Breast epithelium (tissue), 4 donors: ENCODE measurements around the gene GRB2. TPM values are rescaled to one million over a fixed set of nuclear protein-coding genes. Genes with fewer than 3 reads are reported as not detected.

Source experiments
- DNase-seq, 2 donors: peaks; one replicate each; pipeline ENCODE4 v3.0.0-alpha.2; 2019; ENCODE audit warnings: low spot score in 2 of 2
- H3K27ac ChIP-seq, 2 donors: fragments of 200-600 bp; sonication (generic) in 1 of 2; one replicate each; pipeline ENCODE4 v1.5.1; 2016 to 2019; ENCODE audit warnings: mild to moderate bottlenecking in 1 of 2
- H3K27me3 ChIP-seq, 2 donors: fragments of 200-600 bp; sonication (generic) in 1 of 2; one replicate each; pipeline versions ENCODE4 v1.5.1 to v1.6.0; 2017 to 2019; ENCODE audit warnings: control low read depth in 1 of 2, mild to moderate bottlenecking in 1 of 2
- H3K36me3 ChIP-seq: fragments of 200-600 bp; one replicate; pipeline ENCODE4 v1.5.1; 2019
- H3K4me1 ChIP-seq, 2 donors: fragments of 200-600 bp; sonication (generic); one replicate each; pipeline ENCODE4 v1.5.1; 2016 to 2019; ENCODE audit warnings: control low read depth in 1 of 2
- H3K4me3 ChIP-seq, 3 donors: fragments of 200-600 bp; sonication (generic); 1 replicate in 2 of 3; 2 replicates in 1 of 3; pipeline ENCODE4 v1.5.1; 2016 to 2019; ENCODE audit warnings: mild to moderate bottlenecking in 3 of 3, moderate library complexity in 2 of 3
- H3K9me3 ChIP-seq, 2 donors: fragments of 200-600 bp; sonication (generic) in 1 of 2; one replicate each; pipeline ENCODE4 v1.5.1; 2016 to 2019; ENCODE audit warnings: control low read depth in 1 of 2
- CTCF ChIP-seq, 3 donors: fragments of 450-650 bp; IDR thresholded peaks; one replicate each; pipeline ENCODE4 v1.5.1; 2016 to 2017; ENCODE audit warnings: antibody characterized with exemption in 3 of 3, mild to moderate bottlenecking in 3 of 3, moderate library complexity in 3 of 3
- POLR2A ChIP-seq: fragments of 450-650 bp; IDR thresholded peaks from one replicate; pipeline ENCODE4 v1.6.1; 2016; ENCODE audit warnings: antibody characterized with exemption, mild to moderate bottlenecking, moderate library complexity
- POLR2AphosphoS5 ChIP-seq, 3 donors: sonication (generic); formaldehyde crosslinking; IDR thresholded peaks; one replicate each; pipeline ENCODE4 v1.6.1; 2017; ENCODE audit warnings: antibody characterized with exemption in 3 of 3
- intact Hi-C: fragments of 100-400 bp; cut with DNase I; formaldehyde crosslinking; loops from one replicate; pipeline ENCODE4 v1.15.1; 2023; ENCODE audit warnings: low total_unique reads
- total RNA-seq, 3 donors: library from RNA; depleted of rRNA; stranded (reverse); fragments of >200 nt; gene quantifications; one replicate each; pipeline ENCODE4 v1.1.0, GENCODE V29; 2016

The GRB2 gene
- total RNA-seq, 3 donors from 2014 or later, result 72.4 to 104 (median 77.1) TPM

- no peak for DNase-seq
- Histone ChIP-seq H3K9me3 (no peaks in the 10 kb centered on the region), H3K36me3 (no peaks in the 10 kb centered on the region), H3K4me3 (no peak overlapping the region), H3K4me1 (peaks cover 0 to 6% of the 10 kb centered on the region in 2 donors), H3K27me3 (no peaks in the 10 kb centered on the region), H3K27ac (no peak overlapping the region)
- no peak for TF ChIP-seq CTCF (IDR thresholded peaks at IDR 0.05)
- TF ChIP-seq POLR2A, result no peak
- TF ChIP-seq POLR2AphosphoS5 (IDR thresholded peaks at IDR 0.05), result no peak
- intact Hi-C loops, result no loop called here
Observed at GRCh38 chr17:75410141-75410540, 4.7 kb upstream of the GRB2 start.

GRCh38 chr17:75407655-75408352, 2.3 kb upstream of the GRB2 start:
- Histone ChIP-seq H3K27ac (no peak overlapping the region), H3K9me3 (no peaks in the 10 kb centered on the region), H3K27me3 (no peaks in the 10 kb centered on the region), H3K36me3 (no peaks in the 10 kb centered on the region), H3K4me3 (no peak overlapping the region), H3K4me1 (peaks cover 0 to 13% of the 10 kb centered on the region in 2 donors)
- intact Hi-C loops, result loop anchor here (10.0 kb wide), 1 partner anchor 83 kb away; no protein-coding TSS in a partner anchor
- no peak for DNase-seq
- no peak for TF ChIP-seq CTCF (IDR thresholded peaks at IDR 0.05)
- TF ChIP-seq POLR2AphosphoS5 (IDR thresholded peaks at IDR 0.05), result no peak
- TF ChIP-seq POLR2A, result no peak

GRCh38 chr17:75406222-75406615, 741 bp upstream of the GRB2 start:
- peak overlapping the region in 1 of 2 donors; percentile 81 for H3K27ac ChIP-seq
- intact Hi-C loops, result loop anchor here (10.0 kb wide), 1 partner anchor 81 kb away; no protein-coding TSS in a partner anchor
- DNase-seq, result no peak

GRCh38 chr17:75404731-75405364, 630 bp downstream of the GRB2 start:
- peak overlapping the region; percentile 94 to 99 (median 98) for H3K4me3 ChIP-seq
- TF ChIP-seq POLR2A (no peak), CTCF (IDR thresholded peaks at IDR 0.05) (no peak), POLR2AphosphoS5 (IDR thresholded peaks at IDR 0.05) (no peak)
- intact Hi-C loops, result loop anchor here (10.0 kb wide), 1 partner anchor 80 kb away; no protein-coding TSS in a partner anchor
- H3K9me3 ChIP-seq, result no peaks in the 10 kb centered on the region
- H3K36me3 ChIP-seq, result no peaks in the 10 kb centered on the region
- H3K27me3 ChIP-seq, result no peaks in the 10 kb centered on the region
- peak overlapping the region; percentile 81 to 91 for H3K27ac ChIP-seq
- peak; percentile 39 to 55 for DNase-seq
- peaks cover 0 to 13% of the 10 kb centered on the region in 2 donors for H3K4me1 ChIP-seq

More at GRCh38 chr17:75406222-75406615, 741 bp upstream of the GRB2 start:
- Histone ChIP-seq H3K36me3 (no peaks in the 10 kb centered on the region), H3K4me1 (peaks cover 0 to 13% of the 10 kb centered on the region in 2 donors), H3K9me3 (no peaks in the 10 kb centered on the region), H3K27me3 (no peaks in the 10 kb centered on the region), H3K4me3 (peak overlapping the region; percentile 94 to 99 (median 98))
- TF ChIP-seq POLR2A, result no peak
- TF ChIP-seq CTCF (IDR thresholded peaks at IDR 0.05), result no peak
- TF ChIP-seq POLR2AphosphoS5 (IDR thresholded peaks at IDR 0.05), result no peak

- intact Hi-C loops, result loop anchor here (10.0 kb wide), 1 partner anchor 79 kb away; no protein-coding TSS in a partner anchor
- H3K27me3 ChIP-seq, result no peaks in the 10 kb centered on the region
- peaks cover 0 to 13% of the 10 kb centered on the region in 2 donors for H3K4me1 ChIP-seq
- peak in 2 of 3 donors; percentile 63 to 68 for TF ChIP-seq CTCF (IDR thresholded peaks at IDR 0.05)
- TF ChIP-seq POLR2AphosphoS5 (IDR thresholded peaks at IDR 0.05), result no peak
- no peaks in the 10 kb centered on the region for H3K36me3 ChIP-seq
- no peak for DNase-seq
- H3K4me3 ChIP-seq, result peak overlapping the region; percentile 94 to 99 (median 98)
- no peaks in the 10 kb centered on the region for H3K9me3 ChIP-seq
- H3K27ac ChIP-seq, result peak overlapping the region; percentile 81 to 91
Observed at GRCh38 chr17:75404223-75404730, 1.2 kb downstream of the GRB2 start.
